Activated naive CD4-positive, alpha-beta T cell treated with Interleukin-2 at 50 U/mL for 16 hours (primary cell): Measurements from ENCODE around the gene CARD6.
A peak's percentile ranks its signal among the peaks of the same experiment; 100 is the strongest.
"Not testable (repeated sequence)": the region's sequence is repeated elsewhere in the genome, so short reads cannot be mapped to it uniquely, and the experiment has no call there.

Source experiments
- DNase-seq: peaks from one replicate; pipeline ENCODE4 v3.0.0-alpha.2; 2020

Gene CARD6

GRCh38 chr5:40828690-40829661, 12.2 kb upstream of the CARD6 start:
- no peak for DNase-seq

- no peak for DNase-seq
Measured at GRCh38 chr5:40829748-40830533, 11.2 kb upstream of the CARD6 start.

GRCh38 chr5:40831346-40832210, 9.6 kb upstream of the CARD6 start:
- DNase-seq, result peak; percentile 33

- no peak for DNase-seq
Measured at GRCh38 chr5:40832345-40832744, 8.8 kb upstream of the CARD6 start.

GRCh38 chr5:40833712-40834229, 7.4 kb upstream of the CARD6 start:
- no peak for DNase-seq

GRCh38 chr5:40834391-40834848, 6.7 kb upstream of the CARD6 start:
- DNase-seq, result peak; percentile 50

GRCh38 chr5:40834849-40835787, 6.0 kb upstream of the CARD6 start, which contains the start of gene RPL37:
TSS of gene RPL37 (minus strand) at chr5:40835222. CDS start at chr5:40835185, 37 bp downstream.
- peak; percentile 93 for DNase-seq

GRCh38 chr5:40838086-40838485, 3.1 kb upstream of the CARD6 start:
- no peak for DNase-seq

- no peak for DNase-seq
Measured at GRCh38 chr5:40842351-40842750, 1.2 kb downstream of the CARD6 start.

GRCh38 chr5:40844565-40844964, 3.4 kb downstream of the CARD6 start:
- no peak for DNase-seq

GRCh38 chr5:40846371-40846770, 5.2 kb downstream of the CARD6 start:
- no peak for DNase-seq

- no peak for DNase-seq
Measured at GRCh38 chr5:40847525-40847924, 6.4 kb downstream of the CARD6 start.

- DNase-seq, result no peak
Measured at GRCh38 chr5:40853632-40854192, 12.5 kb downstream of the CARD6 start.

GRCh38 chr5:40860711-40861110, 19.5 kb downstream of the CARD6 start:
- DNase-seq, result no peak

GRCh38 chr5:40865004-40865403, 23.8 kb downstream of the CARD6 start:
- DNase-seq, result not testable (repeated sequence)

- DNase-seq, result no peak
Measured at GRCh38 chr5:40866844-40867243, 25.7 kb downstream of the CARD6 start.

- no peak for DNase-seq
Measured at GRCh38 chr5:40869384-40869783, 28.2 kb downstream of the CARD6 start.

- DNase-seq, result no peak
Measured at GRCh38 chr5:40871177-40871576, 30.0 kb downstream of the CARD6 start.

- not testable (repeated sequence) for DNase-seq
Measured at GRCh38 chr5:40872253-40872652, 31.1 kb downstream of the CARD6 start.

- DNase-seq, result no peak
Measured at GRCh38 chr5:40873286-40873880, 32.2 kb downstream of the CARD6 start.
